Measurements from ENCODE around the gene CHD1L. TPM values are rescaled to one million over a fixed set of nuclear protein-coding genes. Genes with fewer than 3 reads are reported as not detected.

Gene CHD1L
- total and polyA plus RNA-seq, 3 donors from 2014 or later: 29.7 to 50.9 (median 43.9) TPM

- no peaks in the 10 kb centered on the region for H3K36me3 ChIP-seq (ENCODE audit: low read depth, missing control alignments)
- no peak overlapping the region for H3K27ac ChIP-seq
- 80 to 86% methylated on average over 3 of the region's 3 CpGs for WGBS, 2 donors
- no peak for DNase-seq
- no peaks in the 10 kb centered on the region for H3K9me3 ChIP-seq
- H3K27me3 ChIP-seq: no peaks in the 10 kb centered on the region
- intact Hi-C loops (cut with DNase I; ENCODE audit: low total_unique reads): no loop called here
- no peak for TF ChIP-seq CTCF (IDR thresholded peaks at IDR 0.05)
- TF ChIP-seq POLR2A (IDR thresholded peaks at IDR 0.05): no peak
- no peaks in the 10 kb centered on the region for H3K4me1 ChIP-seq
- H3K4me3 ChIP-seq: no peak overlapping the region
Measured at GRCh38 chr1:147216124-147216523, 26.4 kb upstream of the CHD1L start.

- Histone ChIP-seq H3K4me1 (no peaks in the 10 kb centered on the region), H3K27ac (no peak overlapping the region), H3K36me3 (ENCODE audit: low read depth, missing control alignments) (no peaks in the 10 kb centered on the region), H3K27me3 (no peaks in the 10 kb centered on the region), H3K9me3 (no peaks in the 10 kb centered on the region), H3K4me3 (no peak overlapping the region)
- WGBS, 2 donors: 90 to 93% methylated on average over 7 of the region's 7 CpGs
- TF ChIP-seq POLR2A (IDR thresholded peaks at IDR 0.05) (no peak), CTCF (IDR thresholded peaks at IDR 0.05) (no peak)
- intact Hi-C loops (cut with DNase I; ENCODE audit: low total_unique reads): no loop called here
- no peak for DNase-seq
Measured at GRCh38 chr1:147217141-147217540, 25.3 kb upstream of the CHD1L start.

GRCh38 chr1:147218606-147219005, 23.9 kb upstream of the CHD1L start:
- Histone ChIP-seq H3K27me3 (no peaks in the 10 kb centered on the region), H3K9me3 (no peaks in the 10 kb centered on the region), H3K4me1 (no peaks in the 10 kb centered on the region), H3K36me3 (ENCODE audit: low read depth, missing control alignments) (no peaks in the 10 kb centered on the region), H3K4me3 (no peak overlapping the region), H3K27ac (no peak overlapping the region)
- TF ChIP-seq CTCF (IDR thresholded peaks at IDR 0.05): no peak
- TF ChIP-seq POLR2A (IDR thresholded peaks at IDR 0.05): no peak
- intact Hi-C loops (cut with DNase I; ENCODE audit: low total_unique reads): no loop called here
- DNase-seq: no peak
- WGBS, 2 donors: 57 to 62% methylated on average over 3 of the region's 3 CpGs

- 40 to 52% methylated on average over 14 of the region's 14 CpGs for WGBS, 2 donors
- H3K4me3 ChIP-seq: no peak overlapping the region
- H3K36me3 ChIP-seq (ENCODE audit: low read depth, missing control alignments): no peaks in the 10 kb centered on the region
- no peak for TF ChIP-seq CTCF (IDR thresholded peaks at IDR 0.05)
- no peak for TF ChIP-seq POLR2A (IDR thresholded peaks at IDR 0.05)
- H3K27ac ChIP-seq: no peak overlapping the region
- DNase-seq: no peak
- no peaks in the 10 kb centered on the region for H3K9me3 ChIP-seq
- intact Hi-C loops (cut with DNase I; ENCODE audit: low total_unique reads): no loop called here
- H3K4me1 ChIP-seq: peaks cover 5% of the 10 kb centered on the region
- H3K27me3 ChIP-seq: no peaks in the 10 kb centered on the region
Measured at GRCh38 chr1:147223740-147224615, 18.5 kb upstream of the CHD1L start.
